KG1 (cell line): ENCODE data around the gene KIAA1549.

ENCODE experiments used
- DNase-seq: peaks from one replicate; lab custom pipeline; 2025; lab: John Stamatoyannopoulos, UW

The KIAA1549 gene

GRCh38 chr7:138903186-138903820 lies 77.9 kb downstream of the KIAA1549 start:
- DNase-seq, result no peak

DNA sequence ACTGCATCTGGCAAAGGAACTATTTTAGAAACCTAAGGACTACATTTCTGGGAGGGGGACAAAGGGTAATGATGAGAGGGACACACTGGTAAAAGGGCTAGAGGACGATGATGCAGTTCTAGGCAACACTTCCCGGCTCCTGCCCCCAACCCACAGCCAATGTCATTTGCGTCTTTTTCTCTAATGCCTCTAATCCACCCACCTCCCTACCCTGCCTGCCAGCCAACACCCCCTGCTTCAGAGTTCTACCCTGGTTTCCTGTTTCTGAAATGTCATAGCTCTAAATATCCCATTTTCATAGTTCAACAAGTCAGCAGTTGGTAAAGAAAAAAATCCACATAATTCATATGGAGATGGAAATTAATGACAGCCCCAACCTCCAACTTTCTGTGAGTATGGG lies 79.0 kb downstream of the KIAA1549 start:
- no peak for DNase-seq

- DNase-seq, result no peak
Measured at GRCh38 chr7:138900035-138900828, 81.0 kb downstream of the KIAA1549 start.

DNA sequence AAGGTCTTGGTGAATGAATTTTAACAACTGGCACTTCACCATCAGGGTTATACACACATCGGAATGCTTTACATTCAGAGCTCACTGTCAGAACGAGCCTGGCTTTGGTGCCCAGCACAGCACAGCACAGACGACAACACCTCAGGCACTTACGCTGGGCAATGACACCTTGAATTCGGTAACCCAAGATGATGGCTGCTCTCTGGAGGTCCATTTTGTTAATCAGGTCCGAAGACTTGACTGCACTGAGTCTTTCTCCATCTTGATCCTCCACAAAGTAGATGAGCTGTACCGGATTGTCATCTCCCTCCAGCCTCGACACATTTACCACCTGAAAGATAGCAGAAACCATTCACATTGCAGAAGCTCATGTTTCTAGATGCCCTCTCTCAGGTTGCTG lies 82.4 kb downstream of the KIAA1549 start:
- DNase-seq, result no peak

- no peak for DNase-seq
Measured at GRCh38 chr7:138898255-138898654, 82.9 kb downstream of the KIAA1549 start.

- DNase-seq, result no peak
Measured at GRCh38 chr7:138895679-138896078, 85.5 kb downstream of the KIAA1549 start.

- DNase-seq, result no peak
Measured at GRCh38 chr7:138893258-138893657, 87.9 kb downstream of the KIAA1549 start.

- DNase-seq, result no peak
Measured at GRCh38 chr7:138892812-138893211, 88.4 kb downstream of the KIAA1549 start.

DNA sequence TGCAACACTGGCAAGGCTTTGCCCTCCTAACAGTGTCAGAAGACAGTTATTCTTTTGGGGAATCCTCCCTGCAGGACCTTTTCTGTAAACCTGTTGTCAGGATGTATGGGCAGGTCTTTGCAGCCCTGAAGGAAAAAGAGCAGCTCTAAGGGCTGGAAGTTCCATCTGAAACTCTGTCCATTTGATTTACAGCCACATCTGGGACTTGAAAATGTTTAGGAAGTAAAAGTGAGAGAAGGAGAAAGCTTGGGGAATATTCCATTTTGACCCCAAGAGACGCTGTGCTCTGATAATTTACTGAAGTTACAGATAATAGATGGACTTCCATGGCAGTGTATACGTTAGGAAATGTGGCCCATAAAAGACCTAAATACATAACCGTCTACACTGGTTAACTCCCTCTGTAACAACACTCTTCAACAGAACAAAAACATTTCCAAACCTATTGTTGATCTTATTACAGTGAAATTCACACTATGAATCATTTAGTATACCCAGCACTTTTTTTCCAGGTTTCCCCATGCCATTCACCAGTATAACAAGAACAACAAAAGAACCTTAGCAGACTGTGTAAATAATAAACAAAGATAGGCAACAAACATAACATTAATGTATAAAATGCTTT lies 89.1 kb downstream of the KIAA1549 start:
- DNase-seq, result no peak

- DNase-seq, result no peak
Measured at GRCh38 chr7:138891446-138891810, 89.8 kb downstream of the KIAA1549 start.

DNA sequence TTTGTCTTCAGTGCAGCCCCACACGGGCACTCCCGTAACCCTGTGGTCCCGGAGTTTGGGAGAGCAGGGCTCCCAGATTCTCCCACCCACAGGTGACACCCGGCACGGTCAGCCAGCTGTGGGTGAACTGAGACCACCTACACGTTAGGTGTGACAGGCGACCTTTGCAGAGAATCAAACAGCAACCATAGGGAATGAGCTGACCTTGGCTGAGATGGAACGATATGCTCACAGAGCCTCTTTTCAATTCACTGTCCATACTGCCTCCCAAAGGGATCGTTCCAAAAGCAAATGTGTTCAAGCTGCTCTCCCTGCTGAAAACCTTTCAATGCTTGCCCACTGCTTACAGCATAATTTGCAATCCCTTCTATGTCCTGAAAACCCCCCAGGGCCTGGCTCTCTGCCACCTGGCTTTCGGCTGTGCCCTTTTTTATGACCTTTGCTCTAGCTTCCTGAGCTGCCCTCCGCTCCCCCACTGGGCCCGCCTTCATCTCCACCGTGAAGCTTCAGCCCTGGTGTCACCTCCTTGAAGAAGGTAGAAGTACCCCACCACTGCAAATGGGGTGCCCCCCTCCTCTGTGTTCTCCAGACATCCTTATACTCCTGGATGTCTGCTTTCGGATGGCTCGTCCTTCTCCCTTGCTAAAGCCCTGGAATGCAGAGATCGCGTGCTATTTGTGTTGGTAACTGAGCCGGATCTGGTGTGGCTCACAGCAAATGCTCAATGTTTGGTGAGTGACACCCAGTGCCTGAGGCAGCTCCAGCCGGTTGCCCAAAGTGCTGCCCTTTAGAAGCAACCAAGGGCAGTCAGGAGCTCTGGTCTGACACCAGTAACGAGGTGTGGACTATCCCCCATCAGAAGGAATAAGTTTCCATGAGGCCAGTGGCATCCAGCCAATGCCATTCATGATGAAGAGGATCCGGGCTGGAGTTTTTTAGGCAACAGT lies 90.4 kb downstream of the KIAA1549 start:
- no peak for DNase-seq

- no peak for DNase-seq
Measured at GRCh38 chr7:138889582-138890498, 91.3 kb downstream of the KIAA1549 start.

- no peak for DNase-seq
Measured at GRCh38 chr7:138887872-138888656, 93.1 kb downstream of the KIAA1549 start.

DNA sequence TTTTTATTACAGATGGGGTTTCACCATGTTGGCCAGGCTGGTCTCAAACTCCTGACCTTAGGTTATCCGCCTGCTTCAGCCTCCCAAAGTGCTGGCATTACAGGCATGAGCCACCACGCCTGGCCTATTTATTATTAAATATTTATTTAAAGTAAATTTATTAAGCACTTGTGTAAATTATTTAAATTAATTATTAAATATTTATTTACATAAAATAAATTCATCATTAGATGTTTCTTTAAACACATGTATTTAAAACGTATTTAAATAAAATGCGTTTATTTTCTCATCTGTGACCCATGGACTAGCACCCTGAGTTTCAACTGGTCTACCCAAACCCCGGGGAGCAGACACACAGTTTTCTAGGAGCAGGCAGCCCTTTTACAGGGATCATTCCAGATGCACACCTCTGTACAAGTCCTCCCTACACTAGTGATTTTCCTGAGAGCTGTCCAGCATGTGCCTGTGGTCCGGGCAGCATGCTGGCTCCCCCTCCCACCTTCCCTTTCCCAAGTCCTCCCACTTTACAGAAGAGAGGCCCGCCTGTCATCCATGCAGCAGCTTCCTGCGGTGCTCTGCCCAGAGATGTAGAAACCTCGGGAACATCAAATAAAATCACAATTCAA lies 94.0 kb downstream of the KIAA1549 start:
- no peak for DNase-seq

DNA sequence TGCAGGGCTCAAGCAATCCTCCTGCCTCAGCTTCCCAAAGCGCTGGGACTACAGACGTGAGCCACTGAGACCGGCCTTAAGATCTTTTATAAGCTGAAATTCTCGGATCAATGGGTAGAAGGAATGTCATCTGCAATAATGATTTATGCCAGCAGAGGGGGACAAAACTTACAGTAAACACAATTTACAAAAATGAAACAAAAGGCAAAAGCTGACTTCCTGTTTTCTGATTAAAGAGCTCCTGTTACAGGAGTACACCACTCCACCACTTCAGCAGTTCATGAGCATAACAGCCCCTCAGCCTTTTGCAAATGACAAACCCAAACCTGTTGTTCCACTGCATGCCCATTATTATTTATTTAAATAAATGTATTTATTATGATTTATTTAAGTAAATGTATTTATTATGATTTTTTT lies 94.7 kb downstream of the KIAA1549 start:
- DNase-seq, result peak; percentile 52

- DNase-seq, result no peak
Measured at GRCh38 chr7:138885383-138886147, 95.6 kb downstream of the KIAA1549 start.

DNA sequence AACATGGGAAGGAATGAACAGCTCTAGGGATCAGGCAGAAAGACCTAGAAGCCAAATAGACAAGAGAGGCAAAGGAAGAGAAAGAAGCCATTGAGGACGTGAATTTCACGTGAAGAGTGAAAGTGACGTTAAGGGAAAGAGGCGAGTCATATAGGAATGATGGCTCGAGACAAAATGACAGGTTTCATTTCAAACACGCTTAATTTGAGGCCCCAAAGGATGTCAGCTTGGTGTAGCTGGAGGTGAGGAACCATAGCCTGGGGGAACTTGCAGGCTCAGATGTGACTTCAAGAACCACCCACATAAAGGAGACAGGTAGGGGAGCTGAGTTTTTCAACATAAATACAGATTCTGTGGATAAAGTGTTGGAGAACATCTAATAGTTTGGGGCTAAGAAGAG lies 98.9 kb downstream of the KIAA1549 start:
- no peak for DNase-seq

GRCh38 chr7:138881579-138882188 lies 99.5 kb downstream of the KIAA1549 start:
- DNase-seq, result no peak
